Frontal cortex (tissue), 4 donors: ENCODE results near the gene PSMD3. TPM values are rescaled to one million over a fixed set of nuclear protein-coding genes. Genes with fewer than 3 reads are reported as not detected.
"Not testable (repeated sequence)": the region's sequence is repeated elsewhere in the genome, so short reads cannot be mapped to it uniquely, and the experiment has no call there.

Experiments used
- DNase-seq, 2 donors: peaks; one replicate each; pipeline ENCODE4 v3.0.0; 2012; ENCODE audit warnings: low spot score in 2 of 2
- FAIRE-seq: peaks from 2 replicates; lab custom pipeline; 2012; peaks lifted over from hg19 to GRCh38; lab: Jason Lieb, UNC
- total RNA-seq: library from RNA; depleted of rRNA; stranded (reverse); fragments of >200 nt; gene quantifications from one replicate; pipeline ENCODE4 v1.2.3, GENCODE V29; 2014
- donor health status: control.
- donor health status: control.
- donor health status: control.

The PSMD3 gene
- 77.0 TPM for total RNA-seq

GRCh38 chr17:39980351-39981206 lies at the start of gene PSMD3:
TSS of gene PSMD3 (plus strand) at chr17:39980807. CDS start at chr17:39980971, 164 bp downstream.
- FAIRE-seq (peak; percentile 90), DNase-seq (peak; percentile 96 to 98)

DNA sequence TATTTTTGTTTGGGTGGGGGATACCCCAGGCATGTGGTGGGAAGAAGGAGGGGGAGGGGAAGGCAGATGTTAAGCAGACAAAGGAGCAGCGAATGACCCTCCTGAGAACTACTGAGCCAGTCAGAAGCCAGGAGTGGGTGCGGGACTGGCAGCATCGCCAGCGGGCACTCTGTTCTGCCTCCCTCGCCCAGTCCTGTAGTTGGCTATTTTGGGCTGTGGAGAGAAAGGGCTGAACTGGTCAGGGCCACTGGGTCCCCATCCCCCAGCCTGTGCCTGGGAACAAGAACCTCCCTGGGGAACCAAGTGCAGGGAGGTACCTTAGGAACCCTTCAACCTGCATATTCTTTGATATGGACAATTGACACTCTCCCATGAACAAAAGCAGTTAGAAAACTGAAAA lies 46.7 kb upstream of the PSMD3 start:
- FAIRE-seq: no peak

GRCh38 chr17:39934324-39934723 lies 46.3 kb upstream of the PSMD3 start:
- no peak for DNase-seq
- no peak for FAIRE-seq

More for the DNA sequence above, 46.7 kb upstream of the PSMD3 start:
- DNase-seq: no peak

DNA sequence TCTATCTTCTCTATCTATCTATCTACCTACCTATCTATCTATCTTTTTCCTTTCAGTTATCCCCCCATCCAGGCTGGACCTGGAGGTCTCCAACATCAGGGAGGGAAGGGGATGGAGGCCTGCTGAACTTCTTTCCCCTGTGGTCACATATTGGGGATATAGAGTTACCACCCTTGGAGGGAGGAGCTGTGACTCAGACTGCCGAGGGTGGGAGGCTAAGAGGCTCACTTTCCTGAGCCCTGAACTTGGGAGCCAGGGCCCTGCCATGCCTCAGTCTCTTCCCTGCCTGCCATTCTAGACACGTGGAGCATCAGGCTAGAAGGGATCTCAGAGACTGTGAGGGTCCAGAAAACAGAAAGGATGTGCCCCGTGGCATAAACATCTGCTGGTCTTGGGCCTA lies 44.7 kb upstream of the PSMD3 start:
- DNase-seq (no peak), FAIRE-seq (no peak)

GRCh38 chr17:39937447-39937846 lies 43.2 kb upstream of the PSMD3 start:
- no peak for FAIRE-seq
- DNase-seq: no peak

- FAIRE-seq (no peak), DNase-seq (no peak)
Measured at GRCh38 chr17:39938140-39938869, 42.3 kb upstream of the PSMD3 start.

DNA sequence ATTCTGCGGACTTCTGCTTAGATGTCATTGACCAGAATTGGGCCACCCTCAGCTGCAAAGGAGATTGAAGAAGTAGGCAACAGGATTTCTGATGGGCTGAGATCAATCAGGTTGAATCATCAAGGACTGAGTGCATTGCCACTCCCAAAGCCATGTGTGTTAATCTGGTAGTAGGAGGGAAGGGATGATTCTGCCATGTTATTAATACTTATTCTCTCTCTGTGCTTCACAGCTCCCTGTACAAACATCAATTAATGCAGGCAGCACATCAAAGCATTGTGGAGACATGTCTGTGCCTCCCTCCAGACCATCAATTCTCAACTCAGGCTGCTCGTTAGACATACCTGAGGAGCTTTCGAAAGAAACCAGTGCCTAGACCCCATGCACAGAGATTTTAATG lies 41.5 kb upstream of the PSMD3 start:
- DNase-seq: no peak
- FAIRE-seq: no peak

- no peak for FAIRE-seq
- DNase-seq: no peak
Measured at GRCh38 chr17:39939588-39940419, 40.8 kb upstream of the PSMD3 start.

- no peak for DNase-seq
- FAIRE-seq: no peak
Measured at GRCh38 chr17:39943702-39944392, 36.8 kb upstream of the PSMD3 start.

DNA sequence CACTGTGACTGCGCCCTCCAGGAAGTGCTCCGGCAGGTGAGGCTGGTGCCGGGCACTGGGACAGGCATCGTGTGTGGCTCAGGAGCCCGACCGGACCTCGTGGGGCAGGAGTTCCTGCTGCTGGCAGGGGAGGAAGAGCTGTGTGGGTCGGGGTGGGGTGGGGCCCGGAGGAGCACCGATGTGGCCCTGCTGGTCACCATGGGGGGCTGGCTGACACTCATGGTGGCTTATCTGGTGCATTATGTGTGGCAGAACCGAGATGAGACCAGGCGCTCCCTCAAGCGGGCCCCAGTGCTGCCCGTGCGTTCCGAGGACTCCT lies 36.3 kb upstream of the PSMD3 start:
- DNase-seq: no peak
- no peak for FAIRE-seq

DNA sequence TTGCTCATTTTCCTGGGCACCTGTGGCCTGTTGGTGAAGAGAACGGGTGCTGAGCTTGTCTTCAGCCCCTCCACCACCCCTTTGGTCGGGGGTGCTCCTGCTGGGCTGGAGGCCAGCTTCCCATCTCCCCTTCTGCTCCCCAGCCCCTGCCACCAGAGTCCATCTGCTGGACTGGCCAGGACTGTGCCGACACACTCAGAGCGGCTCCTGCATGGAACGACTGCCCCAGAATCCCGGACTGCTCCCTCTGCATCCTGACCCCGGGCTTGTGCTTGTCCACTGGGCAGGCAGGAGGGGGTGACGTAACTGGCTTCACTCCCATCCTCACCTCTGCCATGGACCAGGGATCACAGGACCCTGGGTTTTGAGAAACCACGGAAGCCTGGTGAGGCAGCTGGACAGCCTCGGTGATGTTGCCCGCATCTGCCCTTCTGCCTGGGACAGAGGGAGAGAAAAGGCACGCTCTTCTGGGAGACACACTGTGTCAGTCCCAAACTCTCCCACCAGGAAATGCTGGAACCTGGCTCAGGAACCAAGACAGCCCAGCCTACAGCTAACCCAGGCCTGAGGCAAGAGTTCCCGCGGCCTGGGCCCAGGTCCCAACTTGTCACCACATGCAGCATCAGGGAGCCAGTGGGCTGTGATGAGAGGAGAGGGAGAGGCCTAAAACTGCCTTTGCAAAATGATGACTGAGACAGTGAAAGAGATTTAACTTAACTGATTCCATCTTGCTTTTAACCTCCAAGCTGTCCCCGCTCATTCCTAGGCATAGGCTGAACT lies 33.9 kb upstream of the PSMD3 start:
- FAIRE-seq: no peak
- DNase-seq: no peak

GRCh38 chr17:39948489-39948828 lies 32.1 kb upstream of the PSMD3 start:
- FAIRE-seq, DNase-seq: not testable (repeated sequence)

GRCh38 chr17:39949028-39949427 lies 31.6 kb upstream of the PSMD3 start:
- no peak for DNase-seq
- FAIRE-seq: no peak

DNA sequence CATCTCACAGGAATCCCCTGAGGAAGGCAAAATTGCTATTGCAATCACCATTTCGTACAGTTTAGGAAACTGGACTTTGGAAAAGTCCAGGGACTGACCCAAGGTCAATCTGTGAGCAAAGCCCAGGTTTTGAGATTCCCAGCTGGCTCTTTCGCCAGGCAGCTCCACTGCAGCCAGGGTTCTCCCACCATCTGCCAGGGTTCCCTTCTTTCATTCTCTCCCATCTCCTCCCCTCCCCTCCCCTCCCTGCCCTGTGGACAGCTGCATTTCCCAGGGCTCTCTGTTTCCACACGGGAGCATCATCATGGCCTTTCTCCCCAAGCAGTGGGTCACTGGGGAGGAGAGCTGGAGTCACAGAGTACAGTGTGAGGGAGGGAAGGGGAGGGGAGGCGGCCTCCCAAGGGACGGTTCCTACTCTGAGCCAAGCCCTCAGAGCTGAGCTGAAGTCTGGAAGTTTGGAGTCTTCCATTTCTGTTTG lies 29.7 kb upstream of the PSMD3 start:
- FAIRE-seq: no peak
- DNase-seq: no peak

DNA sequence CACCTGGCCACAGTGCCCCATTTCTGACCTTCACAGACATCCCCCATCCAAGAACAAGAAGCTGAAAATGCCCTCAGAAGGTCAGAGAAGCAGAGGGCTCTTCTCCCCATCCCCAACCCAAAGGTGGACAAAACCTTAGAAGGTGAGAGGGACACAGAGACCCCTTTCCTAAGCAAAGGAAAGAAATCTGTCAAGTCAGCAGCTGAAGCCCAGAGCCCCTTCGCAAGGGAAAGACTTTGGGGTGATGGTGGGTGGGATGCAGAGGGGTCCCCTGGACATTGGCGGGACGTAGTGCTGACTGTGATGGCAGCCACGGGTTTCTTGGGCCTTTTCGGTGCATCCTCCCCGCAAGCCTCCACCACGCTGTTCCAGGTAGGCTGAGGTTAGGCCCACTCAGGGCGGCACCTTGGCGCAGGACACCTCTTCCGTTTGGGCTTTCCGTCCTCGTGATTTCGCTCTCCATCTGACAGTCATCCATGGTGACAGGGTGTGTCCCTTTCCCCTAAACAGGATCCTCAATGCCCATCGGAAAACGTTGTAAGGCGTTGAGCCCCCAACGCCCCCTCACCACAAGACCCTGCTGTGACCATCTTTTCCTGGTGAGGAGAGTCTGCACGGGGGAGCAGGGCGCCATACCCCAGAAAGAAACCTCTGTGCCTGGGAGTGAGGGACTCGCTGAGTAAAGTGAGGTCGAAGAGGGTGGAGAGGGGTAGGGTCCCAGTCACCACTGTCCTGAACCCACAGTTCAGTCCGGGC lies 28.5 kb upstream of the PSMD3 start:
- FAIRE-seq (no peak), DNase-seq (no peak)

GRCh38 chr17:39952680-39953470 lies 27.7 kb upstream of the PSMD3 start:
- peak; percentile 89 to 94 for DNase-seq
- FAIRE-seq: no peak

GRCh38 chr17:39953471-39953888 lies 27.1 kb upstream of the PSMD3 start:
- no peak for DNase-seq
- FAIRE-seq: no peak

GRCh38 chr17:39954876-39955275 lies 25.7 kb upstream of the PSMD3 start:
- DNase-seq (no peak), FAIRE-seq (no peak)
